GM21737 (cell line): Measurements from ENCODE around the gene HOXC13.

Experiments
- ATAC-seq: cut with Tn5 transposase; IDR thresholded peaks from one replicate; pipeline ENCODE4 v1.9.1; 2021; ENCODE audit warnings: mild to moderate bottlenecking, moderate library complexity; ENCODE audit not compliant: unreplicated experiment

Gene HOXC13, protein sequence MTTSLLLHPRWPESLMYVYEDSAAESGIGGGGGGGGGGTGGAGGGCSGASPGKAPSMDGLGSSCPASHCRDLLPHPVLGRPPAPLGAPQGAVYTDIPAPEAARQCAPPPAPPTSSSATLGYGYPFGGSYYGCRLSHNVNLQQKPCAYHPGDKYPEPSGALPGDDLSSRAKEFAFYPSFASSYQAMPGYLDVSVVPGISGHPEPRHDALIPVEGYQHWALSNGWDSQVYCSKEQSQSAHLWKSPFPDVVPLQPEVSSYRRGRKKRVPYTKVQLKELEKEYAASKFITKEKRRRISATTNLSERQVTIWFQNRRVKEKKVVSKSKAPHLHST

DNA sequence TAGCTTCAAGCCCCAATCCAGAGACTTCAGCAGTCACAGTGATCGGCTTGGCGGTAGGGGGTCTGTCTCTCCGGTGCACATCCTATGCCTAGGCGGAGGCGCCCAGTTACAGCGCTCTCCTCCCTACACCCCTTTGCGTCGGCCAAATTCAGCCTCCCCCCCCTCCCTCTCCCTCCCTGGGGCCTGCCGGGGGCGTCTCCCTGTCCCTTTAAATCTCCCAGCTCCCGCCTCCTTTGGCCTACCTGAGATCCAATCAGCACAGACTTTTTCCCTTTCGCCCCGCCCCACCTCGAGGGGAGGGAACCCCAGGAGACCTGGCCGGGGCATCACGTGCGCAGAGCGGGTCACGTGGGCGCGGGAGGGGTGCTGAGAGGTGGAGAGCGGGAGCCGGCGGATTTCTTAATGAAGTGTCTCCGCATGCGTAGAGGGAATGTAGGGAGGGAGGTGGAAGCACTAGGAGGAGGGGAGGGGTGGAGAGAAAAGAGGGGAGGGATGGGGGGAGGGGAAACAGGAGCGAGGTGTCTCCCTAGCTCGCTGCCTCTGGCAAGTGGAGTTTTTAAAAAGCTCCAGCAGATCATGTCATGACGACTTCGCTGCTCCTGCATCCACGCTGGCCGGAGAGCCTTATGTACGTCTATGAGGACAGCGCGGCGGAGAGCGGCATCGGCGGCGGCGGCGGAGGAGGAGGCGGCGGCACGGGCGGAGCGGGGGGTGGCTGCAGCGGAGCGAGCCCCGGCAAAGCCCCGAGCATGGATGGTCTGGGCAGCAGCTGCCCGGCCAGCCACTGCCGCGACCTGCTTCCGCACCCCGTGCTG, at the start of gene HOXC13:
Gene HOXC13, plus strand, starts transcription at position 506 of the 815 bp plus-strand sequence. Its CDS starts 76 bp downstream, at position 582.
- no peak for ATAC-seq

DNA sequence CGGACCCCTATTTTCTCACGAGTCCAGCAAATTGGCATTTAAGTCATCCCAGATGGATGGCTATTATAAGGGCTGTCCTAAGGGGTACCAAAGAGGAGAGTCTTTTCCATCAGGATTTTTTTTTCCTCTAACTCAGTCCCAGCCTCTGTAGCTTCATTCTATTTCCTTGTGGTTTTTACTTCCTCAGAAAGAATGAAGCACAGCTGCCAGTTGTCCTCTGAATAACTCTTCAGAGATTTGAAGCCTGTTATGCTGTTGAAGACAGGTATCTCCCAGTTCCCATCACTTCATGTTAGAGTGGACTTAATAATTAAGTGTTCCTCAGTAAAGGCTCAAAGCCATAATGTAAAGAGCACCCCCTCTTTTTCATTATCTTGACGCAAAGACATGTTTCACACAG, 48.5 kb upstream of the HOXC13 start:
- no peak for ATAC-seq

DNA sequence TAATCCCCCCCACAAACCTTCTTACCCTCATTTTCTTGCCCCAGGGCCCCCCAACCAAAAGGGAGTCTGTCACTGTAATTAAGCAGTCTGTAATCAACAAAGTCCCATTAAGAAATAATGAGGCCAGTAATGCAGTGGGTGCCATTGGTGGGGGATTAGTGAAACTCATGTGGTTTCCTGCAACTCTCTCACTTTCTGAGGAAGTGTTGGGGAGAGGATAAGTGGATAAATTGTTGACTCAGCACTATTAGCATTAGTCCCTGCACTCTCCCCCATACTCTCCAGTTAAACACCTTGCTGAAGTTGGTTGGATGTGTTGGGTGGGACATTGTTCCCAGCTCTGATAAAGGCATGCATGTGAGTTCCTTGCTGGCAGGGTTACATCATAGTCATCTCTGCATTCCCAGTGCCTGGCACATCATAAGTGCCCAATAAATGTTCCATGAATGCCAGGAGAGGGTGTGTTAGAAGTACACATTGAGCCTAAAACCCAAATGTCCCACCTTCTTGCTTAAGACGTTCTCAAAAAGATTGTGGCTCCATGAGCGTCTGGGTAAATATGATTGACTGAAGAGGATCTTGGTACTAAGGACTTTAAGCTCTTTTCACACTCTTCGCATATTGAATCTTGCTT, 45.8 kb upstream of the HOXC13 start:
- no peak for ATAC-seq

DNA sequence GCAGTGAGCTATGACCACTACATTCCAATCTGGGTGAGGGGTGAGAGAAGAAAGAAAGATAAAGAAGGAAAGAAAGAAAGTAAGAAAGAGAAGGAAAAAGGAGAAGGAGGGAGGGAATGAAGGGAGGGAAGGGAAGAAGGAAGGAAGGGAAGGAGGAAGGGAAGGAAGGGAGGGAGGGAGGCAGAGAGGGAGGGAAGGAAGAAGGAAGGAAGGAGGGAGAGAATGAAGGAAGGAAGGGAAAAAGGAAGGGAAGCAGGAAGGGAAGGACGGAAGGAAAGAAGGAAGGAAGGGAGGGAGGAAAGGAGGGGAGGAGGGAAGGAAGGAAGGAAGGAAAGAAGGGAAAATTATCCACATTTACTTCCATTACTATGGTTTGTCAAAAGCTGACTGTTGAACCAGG, 39.4 kb upstream of the HOXC13 start:
- ATAC-seq, result no peak

DNA sequence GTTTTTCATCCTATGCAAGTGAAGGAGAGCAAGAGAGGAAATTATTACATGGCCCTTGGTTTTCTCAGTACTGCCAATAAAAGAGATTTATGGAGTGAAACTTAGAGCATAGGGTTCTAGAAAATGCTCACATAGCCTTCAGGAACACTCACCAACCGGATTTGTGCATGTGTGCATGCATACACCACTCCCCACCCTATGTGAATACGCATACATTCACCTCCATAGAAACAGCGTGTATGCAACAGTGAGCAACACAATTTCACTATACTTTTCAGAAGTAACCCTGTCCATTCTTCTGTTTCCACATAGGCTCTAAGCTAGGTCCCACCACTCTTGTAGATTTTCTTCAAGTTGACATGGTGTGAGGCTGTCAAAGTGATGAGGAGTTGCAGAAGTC, 31.5 kb upstream of the HOXC13 start:
- no peak for ATAC-seq

DNA sequence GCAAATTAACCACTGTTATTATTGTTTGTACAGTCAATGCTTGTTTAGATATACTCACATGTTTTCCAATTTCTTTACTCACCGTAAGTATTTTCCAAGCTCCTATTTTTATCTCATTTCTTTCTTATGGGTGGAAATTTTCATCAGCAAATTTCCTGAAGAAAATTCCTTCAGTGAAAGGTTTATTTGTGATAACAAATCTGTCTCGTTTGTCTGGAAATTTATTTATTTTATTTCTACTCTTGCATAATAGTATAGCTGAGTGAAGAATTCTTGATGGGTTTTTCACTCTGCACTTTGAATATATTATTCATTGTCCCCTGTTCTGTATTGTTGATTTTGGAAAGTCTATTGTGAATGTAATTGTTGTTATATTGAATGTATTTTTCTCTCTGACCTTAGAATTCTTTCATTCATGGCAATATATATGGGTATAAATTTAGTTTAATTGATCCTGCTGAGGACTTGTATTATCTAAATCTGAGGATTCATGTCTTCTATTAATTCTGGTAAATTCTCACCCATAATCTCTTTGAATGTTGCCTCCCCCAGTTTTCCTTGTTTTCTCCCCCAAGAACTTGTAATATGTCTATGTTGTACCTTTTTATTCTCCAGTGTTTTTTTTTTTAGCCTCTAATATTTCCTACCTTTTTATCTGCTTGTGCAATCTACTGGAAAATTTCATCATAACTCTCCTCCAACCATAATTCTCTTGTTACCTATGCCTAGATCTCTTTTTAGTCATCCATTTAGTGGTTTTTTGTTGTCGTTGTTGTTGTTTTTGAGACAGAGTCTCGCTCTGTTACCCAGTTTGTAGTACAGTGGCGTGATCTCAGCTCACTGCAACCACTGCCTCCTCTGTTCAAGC, 21.6 kb upstream of the HOXC13 start:
- ATAC-seq, result no peak

DNA sequence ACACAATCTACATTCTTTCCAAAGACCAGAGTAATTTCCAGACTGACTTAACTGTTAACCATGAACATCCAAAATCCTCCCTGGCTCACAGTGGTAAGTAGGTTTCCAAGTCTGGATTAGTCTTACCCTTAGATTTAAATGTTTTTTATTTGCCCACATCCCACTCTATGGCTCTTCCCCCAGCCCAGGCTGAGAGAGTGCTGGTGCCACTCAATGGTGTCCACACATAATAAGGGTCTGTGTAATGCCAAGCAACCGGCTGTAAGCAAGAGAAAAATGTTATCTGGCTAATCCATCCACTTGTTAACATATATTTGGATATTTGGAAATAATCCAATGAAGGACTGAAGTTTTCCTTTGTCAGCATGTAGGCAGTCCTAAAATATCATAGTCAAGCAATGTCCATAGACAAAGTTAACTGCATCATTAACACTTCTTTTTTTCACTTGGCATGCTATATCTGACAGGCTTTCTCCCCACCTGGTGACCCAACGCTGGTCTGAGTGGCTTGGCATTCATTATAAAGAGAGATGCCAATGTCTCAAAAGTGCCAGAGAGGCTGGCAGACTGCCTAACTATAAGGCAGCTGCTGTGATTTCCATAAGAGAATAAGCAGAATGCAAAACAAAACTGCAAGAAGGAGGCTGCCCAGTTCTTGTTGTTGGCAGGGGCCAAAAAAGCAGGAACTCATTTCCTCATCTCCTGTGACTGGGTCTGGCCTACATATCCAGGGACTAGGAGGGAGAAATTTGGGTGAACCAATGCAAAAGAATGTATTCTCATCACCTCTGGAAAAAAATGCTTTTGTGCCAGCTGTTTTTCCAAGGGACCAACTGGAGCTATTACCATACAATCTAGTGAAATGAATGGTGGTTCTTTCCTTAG, 13.9 kb upstream of the HOXC13 start:
- ATAC-seq, result no peak

DNA sequence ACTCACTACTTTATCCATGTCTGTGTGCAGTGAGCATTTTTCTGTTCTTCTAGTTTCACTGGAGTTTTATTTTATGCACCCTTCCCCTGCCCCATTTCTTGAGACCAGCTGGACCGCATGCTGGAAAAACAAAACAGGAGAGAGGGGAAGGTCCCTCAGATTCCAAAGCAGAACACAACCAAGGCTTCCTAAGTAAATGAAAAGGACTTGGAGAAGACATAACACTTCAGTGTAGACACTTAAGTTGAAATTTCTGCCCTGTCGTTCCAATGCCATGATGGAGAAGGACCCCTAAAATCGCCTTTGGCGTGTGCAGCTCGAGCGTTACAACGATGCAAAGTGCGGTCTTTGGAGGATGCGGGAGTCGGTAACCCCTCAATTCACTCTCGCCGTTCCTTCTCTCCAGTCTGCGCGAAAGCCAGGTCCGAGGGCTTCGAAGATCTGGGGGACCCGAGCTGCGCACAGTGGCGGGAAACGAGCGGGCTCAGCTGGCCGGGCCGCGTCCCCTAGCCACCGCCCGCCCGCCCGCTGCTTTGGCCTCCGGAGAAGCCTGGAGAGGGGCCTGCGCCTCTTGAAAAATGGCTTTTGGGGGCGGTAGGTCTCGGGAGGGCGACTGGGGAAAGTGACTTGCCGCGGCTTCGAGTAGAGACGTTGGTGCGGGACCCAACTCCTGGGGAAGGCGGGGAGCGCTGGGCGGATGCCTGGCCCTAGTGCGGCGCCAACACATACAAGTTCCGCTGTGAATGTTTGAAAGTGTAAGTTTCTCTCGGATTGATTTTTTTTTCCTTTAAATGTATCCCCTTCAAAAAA, 11.2 kb upstream of the HOXC13 start:
- ATAC-seq, result no peak

DNA sequence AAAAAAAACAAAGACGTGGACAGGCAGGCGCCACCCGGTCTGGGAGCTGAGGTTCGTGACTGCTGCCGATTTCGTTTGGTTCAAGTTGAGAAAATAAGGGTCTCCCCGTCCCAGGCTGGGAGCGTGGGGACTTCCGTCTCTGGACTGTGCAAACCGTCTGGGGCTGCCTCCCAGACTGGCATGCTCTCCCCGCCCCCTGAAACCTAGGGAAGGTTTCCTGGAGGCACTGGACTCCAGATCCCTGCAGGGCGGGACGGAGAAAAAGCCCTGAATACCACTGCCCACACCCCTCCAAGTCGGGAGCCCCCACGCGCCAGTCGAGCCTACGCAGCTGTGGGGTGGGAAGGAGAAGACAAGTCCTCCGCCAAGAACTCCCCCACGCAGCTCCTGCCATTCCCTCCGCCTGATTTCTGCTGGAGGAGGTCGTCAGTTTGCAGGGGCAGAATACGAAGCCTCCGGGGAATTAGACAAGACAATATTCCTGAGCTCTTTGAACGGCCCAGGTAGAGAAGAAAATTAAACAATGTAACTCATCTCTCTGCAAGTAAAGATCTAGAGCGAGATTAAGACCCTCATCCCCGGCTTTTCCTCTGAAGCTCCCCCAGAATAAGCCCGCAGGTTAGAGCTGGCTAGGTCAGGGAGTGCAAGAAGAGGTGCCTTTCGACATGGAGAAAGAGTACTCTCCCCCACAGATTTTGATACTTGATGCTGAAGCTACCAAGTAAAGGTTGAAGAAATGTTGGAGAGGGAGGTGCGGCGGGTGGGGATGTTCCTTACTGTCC, 10.4 kb upstream of the HOXC13 start:
- no peak for ATAC-seq

DNA sequence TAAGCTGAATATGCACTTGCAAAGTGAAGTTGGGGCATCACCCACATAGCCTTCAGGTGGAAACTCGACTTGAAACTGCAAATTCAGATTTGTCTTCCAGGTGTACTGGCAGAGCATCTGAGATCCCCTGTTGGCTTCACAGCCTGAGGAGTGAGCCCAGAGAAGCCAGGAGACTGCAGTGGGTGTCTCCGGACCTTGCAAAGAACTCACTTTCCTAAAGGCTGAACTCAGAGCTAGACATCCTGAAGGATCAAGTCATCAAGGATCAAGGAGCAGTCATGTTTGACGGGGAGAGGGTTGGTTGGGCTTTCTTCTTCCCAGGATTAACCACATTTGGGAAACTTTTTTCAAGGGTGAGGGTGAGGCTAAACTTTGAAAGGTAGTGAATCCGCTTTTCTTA, 9.1 kb upstream of the HOXC13 start:
- ATAC-seq, result no peak

DNA sequence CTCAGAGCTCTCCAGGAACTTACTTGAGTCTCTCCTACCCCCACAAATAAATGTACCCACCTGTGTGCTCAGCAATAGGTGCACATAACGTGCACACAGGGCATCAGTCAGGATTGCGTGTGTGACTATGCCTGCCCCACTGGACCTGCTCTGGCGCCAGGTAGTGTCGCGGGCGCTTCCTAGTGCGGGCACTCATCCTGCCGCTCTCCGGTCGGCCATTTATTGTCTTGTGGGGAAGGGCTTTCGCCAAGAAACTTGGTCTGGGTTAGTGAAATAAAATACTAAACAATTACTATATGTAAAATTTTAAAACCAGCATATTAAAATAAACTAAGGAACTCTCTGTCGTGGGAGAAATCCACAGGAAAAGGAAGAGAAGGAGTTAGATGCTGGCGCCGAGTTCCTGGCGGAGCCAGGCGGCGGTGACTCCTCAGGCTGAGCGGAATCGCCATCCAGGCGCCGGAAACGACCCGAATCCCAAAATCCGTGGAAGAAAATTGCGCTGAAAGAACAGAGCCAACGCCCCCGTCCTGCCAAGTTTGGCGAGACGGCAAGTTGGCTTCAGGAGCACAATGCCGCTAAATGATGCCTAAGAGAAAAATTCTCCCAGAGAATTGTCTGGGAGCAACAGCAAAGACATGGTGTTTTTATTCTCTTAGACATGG, 7.9 kb upstream of the HOXC13 start:
- no peak for ATAC-seq

DNA sequence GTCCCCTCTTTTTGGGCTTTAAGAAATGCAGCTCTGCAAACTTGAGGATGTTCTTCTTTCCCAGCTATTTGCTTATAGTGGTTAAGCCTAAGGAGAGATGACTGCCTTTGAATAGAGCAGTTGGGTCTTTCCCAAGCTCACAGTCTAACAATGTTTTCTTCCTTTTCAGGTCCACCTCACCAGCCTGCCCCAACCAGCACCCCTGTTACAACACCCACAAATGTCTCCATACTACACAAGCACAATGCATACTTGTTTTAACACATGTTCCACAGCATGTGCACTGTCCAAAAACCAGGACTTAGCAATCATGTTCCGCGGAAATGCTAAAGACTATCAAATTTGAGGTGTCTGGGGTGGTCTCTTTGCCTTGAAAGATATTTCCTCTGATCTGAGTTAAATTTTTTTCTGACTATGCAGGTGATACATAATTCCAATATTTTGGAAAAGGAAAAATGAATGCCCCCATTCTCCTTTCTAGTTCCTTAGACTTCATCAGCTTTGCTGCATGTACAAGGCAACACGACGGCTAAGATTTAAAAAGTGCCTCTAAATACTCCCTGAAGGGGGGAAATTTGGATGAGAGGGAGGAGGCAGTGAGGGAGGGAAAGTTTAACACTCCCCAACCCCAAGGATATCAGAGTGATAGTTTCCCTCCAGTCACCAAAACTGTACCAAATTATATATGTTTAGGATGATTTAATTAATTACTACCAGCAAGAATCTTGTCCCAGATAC, 6.6 kb upstream of the HOXC13 start:
- ATAC-seq, result no peak

DNA sequence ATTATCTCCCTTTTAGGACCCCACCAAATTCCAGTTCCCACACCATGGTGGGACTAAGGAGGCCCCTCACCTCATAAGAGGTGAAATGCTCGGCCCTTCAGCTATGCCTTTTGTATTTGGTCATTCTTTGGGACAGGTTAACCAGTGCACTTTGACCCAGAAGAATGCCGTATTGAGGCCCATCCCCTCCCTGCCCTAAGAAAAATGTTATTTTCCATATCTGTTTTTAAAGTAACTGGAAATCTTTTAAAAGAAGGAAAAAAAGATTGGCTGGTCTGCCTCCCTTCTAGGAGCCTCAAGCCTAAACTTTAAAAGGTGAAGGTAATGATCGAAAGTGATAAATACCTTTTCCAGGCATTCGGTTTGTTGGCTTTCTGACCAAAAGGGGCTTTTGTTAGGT, 5.7 kb upstream of the HOXC13 start:
- no peak for ATAC-seq

DNA sequence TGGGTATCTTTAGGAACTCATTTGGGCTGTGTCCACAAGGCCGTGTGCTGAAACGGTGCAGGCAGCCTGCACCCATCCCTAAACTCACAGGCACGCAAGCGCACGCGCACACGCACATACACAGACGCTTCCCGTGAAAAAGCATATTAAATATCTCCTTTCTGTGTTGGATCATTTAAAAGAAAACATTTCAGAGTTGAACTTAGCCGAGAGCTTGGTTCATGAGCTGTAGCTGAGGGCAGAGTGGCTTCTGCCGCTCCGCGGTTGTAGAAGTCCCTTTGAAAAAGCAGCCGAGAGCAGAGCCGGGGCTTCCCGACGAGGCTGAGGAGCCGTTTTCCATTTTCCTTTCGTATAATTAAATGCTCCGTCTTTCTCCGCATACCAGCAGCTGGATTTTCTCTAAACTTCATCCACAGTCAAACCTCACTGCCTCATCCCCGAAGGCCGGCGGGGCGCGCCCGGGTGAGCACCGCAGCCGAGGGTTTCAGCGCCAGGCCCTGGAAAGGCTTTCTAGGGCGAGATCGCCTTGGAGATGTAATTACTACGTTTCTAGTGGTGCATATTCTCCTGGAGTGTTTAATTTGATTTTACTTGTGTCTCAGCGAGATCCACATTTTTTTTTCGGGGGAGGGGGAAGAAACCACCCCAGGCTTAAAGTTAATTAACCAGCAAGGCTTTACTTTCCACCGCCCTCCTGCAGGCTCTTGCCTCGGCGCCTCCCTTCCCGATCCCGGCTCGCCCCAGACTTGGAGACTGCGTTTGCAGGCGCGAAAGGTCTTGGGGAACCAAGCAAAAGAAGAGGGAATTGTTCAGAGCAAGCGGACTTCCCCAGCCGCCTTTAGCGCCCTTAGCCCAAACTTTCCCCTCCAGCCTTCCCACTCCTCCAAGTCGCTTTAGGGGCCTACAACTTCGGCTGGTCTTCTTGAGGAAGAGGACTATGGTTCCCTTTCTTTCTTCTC, 3.0 kb upstream of the HOXC13 start:
- no peak for ATAC-seq

DNA sequence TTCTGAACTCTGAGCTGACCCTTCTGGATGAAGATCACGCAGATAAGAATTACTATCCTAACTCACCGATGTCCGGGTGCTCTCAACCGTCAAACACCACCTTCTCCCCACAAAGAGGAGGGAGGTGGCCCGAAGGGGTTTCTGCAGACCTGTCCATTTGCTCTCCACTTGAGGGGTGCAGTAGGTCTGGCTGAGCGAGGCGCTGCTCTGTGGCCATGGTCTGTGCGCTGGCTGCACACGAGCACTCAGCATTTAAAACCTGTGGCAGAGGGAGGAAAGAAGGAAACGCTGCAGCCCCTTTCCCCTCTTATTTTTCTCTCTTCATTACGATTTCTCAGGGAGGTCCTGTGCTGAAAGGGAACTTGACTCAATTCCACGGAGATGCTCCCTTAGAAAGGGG, 1.5 kb upstream of the HOXC13 start:
- ATAC-seq, result no peak
